NOMO-1 treated with DMSO at 0.1 percent for 48 hours (cell line): Measurements from ENCODE around the gene SEC24B.
"Not testable (repeated sequence)": the region's sequence is repeated elsewhere in the genome, so short reads cannot be mapped to it uniquely, and the experiment has no call there.

Experiments used
- DNase-seq: peaks from one replicate; lab custom pipeline; 2025; ENCODE audit not compliant: unreplicated experiment; lab: John Stamatoyannopoulos, UW

The SEC24B gene

DNA sequence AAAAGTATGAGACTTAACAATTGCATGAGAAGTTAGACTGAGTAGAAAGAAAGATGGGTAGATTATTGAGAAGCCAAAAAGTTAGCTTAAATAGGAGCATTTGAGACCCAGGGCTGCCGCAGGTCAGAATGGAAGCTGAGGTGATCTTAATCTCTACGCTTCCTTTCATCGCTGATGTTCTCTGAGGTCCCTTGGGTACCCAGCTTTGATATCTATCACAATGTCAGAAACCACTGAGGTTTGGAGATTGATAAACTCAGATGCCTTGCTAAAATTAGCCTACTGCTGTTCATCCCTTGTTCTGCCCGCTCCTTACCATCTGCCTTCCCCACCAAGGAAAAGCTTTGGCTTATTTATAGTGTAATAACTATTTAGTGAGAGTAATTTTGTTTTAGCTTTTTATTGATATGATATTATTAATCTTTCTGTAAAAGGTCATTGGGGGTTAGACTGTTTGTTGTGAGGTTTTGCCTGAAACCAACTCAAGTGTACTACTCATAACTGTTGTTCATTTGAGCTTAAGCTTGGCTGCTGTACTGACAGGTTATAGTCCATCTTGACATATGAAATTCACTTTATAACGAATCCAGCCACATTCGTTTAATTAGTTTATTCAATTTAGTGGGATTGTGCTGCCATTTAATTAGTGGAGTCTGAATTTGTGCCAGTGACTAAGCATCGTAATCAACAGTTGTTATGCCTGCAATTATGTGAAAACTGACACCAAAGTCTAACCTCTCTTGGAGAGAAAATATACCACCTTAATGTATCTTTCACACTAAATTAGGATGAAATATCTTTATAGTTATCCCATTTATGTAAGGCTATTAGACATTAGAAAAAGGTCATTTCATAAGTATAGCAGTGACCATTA, 141.6 kb downstream of the SEC24B start:
- no peak for DNase-seq

DNA sequence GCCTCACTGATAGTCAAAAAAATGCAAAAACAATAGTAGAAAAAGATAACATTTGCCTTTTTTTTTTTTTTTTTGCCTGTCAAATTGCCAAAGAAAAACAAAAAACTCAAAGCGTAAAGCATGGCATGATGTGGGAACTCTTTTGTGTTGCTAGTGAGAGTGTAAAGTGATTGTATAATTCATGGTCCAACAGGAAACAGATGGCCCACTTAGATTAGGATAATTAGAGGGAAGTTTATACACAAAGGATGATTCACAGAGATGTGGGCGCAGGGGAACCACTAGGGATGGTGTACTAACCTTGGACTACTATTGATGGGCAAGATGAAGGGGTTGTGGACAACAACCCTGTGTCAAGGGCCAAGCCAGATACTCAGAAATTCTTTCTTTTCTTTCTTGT, 142.8 kb downstream of the SEC24B start:
- peak; percentile 79 for DNase-seq

DNA sequence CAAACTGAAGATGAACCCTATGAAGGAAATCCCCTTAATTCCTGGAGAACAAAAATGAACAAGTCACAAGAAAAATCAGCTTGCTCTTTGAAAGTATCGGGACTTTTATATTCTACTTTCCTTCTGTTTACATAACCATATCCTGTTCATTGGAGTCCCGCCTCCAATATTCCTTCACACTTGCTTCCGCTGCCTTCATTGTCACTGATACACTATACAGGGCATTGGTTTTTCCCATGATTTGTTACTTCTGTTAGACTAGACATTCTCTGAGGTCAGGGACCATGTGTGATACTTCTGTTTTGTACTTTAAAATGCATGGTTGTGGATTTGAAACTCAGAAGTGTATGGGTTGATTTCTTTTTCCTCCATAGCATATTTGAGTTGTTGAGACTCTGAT, 145.2 kb downstream of the SEC24B start:
- DNase-seq = no peak

DNA sequence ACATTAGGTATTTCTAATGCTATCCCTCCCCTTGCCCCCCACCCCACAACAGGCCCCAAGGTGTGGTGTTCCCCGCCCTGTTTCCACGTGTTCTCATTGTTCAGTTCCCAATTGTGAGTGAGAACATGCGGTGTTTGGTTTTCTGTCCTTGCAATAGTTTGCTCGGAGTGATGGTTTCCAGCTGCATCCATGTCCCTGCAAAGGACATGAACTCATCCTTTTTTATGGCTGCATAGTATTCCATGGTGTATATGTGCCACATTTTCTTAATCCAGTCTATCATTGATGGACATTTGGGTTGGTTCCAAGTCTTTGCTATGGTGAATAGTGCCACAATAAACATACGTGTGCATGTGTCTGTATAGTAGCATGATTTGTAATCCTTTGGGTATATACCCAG, 146.4 kb downstream of the SEC24B start:
- not testable (repeated sequence) for DNase-seq

DNA sequence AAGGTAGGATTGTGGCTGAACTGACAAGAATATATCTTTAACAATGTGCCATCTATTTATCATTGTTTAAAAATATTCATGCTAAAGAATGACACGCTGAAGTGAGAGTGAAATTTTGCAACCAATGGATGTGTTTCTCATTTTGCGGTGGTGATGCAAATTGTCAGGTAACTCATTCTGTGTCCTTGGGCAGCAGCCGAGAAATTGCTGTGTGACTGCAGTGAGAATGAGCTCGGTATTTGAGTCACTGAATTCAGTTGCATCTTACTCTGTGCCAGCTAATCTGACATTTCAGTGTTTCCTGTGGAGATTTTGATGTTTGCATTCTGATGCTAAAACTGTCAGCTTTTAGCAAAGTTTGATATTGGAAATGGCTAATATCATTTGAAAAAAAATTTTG, 154.6 kb downstream of the SEC24B start:
- DNase-seq = no peak

DNA sequence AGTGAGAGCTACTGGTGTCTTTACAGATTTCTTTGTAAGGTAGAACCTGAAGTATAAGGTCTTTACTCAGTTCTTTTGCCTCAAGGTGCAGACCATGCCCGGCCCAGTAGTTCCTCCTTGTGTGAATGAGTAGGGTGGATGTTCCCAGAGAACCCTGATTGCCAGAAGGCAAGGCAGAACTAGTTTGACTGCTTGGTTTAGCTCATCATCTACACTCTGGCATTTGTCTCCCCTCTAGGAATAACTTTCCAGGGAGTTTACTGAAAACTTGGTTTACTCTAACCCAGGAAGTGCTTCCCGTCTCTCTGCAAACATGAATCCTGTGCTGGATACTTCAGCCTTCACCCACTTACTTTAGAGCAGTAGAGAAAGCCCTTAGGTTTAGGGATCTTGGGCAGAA, 155.5 kb downstream of the SEC24B start:
- no peak for DNase-seq

DNA sequence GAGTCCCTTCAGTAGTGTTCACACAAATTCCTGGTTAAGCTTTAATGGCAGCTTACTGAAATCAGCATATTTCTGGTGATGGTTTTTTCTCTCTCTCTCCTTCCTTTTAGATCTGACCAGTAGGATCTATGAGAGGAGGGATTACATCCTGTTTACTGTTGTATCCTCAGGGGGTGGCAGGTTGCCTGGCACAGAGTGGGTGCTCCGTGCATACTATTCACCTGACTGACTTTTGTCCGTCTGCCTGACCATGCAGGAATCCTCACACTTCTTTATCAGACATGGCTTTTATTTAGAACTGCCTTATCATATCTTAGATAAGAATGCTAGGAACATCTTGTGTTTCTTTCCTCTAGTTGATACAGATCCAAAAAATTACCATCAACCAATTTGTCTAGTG, 156.0 kb downstream of the SEC24B start:
- no peak for DNase-seq
